Stimulated activated CD8-positive, alpha-beta memory T cell treated with anti-CD3 and anti-CD28 coated beads, Interleukin-12 subunit alpha, Interleukin-12 subunit beta, amount 100 ng/mL, for 4 hours (primary cell): ENCODE results near the gene VAPA.
"Not testable (repeated sequence)": the region's sequence is repeated elsewhere in the genome, so short reads cannot be mapped to it uniquely, and the experiment has no call there.

Source experiments
- DNase-seq: peaks from one replicate; pipeline ENCODE4 v3.0.0-alpha.2; 2020; ENCODE audit warnings: low read depth

The VAPA gene

DNA sequence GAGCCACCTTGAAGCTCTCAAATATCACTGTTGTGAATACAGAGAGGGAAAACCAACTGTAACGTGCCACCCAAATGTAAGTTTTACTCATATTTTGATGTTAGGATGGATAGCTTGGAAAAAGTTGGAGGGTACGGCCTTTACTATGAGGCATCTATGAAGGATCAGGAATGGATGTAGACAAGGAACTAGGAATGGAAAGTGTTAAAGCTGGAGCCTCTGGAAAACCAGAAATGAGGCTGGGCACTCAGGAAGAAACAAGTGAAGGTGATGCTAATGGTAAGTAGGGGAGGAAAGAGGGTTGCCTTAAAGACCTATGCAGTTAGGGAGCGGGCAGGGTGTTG lies 27.8 kb upstream of the VAPA start:
- no peak for DNase-seq

DNA sequence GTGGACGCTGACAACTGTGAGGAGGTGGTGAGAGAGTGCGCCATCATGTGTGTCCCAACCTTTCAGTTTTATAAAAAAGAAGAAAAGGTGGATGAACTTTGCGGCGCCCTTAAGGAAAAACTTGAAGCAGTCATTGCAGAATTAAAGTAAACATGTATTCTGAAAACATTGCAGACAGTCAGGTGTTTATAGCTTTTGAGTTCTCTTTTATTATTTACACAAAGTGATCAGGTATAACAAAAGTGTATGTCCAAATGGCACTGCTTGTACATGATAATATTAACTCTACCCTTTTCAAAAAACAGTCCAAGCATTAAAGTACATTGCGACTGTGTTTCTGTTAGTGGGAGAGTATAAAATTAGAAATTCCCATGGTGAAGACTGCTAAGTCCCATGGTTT lies 25.8 kb upstream of the VAPA start:
- DNase-seq, result no peak

GRCh38 chr18:9890196-9890595 lies 23.6 kb upstream of the VAPA start:
- no peak for DNase-seq

DNA sequence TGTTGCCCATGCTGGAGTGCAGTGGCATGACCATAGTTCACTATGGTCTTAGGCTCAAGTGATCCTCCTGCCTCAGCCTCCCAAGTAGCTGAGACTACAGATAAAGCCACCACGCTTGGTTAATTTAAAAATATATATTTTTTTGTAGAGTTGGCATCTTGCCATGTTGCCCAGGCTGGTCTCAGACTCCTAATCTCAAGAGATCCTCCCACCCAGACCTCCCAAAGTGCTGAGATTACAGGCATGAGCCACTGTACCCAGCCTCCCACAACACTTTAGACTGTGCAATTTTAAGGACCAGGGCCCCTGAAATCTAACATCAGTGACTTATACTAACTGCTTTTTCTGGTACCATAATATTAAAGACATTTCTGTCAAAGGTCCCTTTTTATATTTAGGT lies 22.9 kb upstream of the VAPA start:
- DNase-seq, result no peak

- DNase-seq, result not testable (repeated sequence)
Observed at GRCh38 chr18:9891515-9891914, 22.3 kb upstream of the VAPA start.

GRCh38 chr18:9894454-9895068 lies 19.3 kb upstream of the VAPA start:
- DNase-seq, result no peak

- no peak for DNase-seq
Observed at GRCh38 chr18:9897129-9897528, 16.7 kb upstream of the VAPA start.

- DNase-seq, result not testable (repeated sequence)
Observed at GRCh38 chr18:9897787-9898291, 16.0 kb upstream of the VAPA start.

DNA sequence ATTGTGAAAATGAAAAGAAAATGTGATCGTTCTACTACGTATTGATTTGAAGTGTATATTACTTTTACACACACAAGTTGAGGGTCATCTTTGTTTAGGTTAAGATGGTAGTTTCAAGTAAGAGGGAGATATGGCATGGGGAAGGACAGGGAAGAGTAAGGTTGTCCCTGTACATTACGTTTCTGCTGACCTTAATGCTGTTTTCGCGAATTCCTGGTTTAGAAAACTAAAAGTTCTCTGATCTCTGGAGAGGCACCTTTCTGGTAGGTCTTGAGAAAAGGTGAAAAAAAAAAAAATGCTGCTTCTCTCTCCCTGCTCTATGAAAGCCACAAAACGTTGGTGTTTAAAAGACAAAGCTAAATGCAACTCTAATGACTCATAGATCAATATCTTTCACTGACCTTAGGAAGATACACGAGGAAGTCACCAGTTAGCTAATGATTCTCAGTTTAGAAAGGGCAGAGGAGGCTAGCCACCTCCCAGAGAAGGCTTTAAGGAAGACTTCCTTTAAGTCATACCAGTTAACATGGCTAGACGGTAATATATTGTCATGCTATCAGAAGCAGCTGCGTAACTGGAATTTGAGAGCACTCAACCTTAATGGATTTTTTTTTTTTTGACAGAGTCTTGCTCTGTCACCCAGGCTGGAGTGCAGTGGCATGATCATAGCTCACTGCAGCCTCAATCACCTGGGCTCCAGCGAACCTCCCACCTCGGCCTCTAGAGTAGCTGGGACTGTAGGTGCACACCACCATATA lies 14.8 kb upstream of the VAPA start:
- DNase-seq, result no peak

DNA sequence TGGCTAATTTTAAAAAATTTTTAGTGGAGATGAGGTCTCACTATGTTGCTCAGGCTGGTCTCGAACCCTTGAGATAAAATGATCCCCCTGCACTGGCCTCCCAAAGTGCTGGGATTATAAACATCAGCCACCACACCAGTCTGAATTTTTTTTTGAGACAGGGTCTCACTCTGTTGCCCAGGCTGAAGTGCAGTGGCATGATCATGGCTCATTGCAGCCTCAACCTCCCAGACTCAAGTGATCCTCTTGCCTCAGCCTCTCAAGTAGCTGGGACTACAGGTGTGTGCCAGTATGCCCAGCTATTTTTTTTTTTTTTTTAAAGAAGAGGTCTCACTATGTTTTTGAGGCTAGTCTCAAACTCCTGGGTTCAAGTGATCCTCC lies 14.3 kb upstream of the VAPA start:
- DNase-seq, result not testable (repeated sequence)

DNA sequence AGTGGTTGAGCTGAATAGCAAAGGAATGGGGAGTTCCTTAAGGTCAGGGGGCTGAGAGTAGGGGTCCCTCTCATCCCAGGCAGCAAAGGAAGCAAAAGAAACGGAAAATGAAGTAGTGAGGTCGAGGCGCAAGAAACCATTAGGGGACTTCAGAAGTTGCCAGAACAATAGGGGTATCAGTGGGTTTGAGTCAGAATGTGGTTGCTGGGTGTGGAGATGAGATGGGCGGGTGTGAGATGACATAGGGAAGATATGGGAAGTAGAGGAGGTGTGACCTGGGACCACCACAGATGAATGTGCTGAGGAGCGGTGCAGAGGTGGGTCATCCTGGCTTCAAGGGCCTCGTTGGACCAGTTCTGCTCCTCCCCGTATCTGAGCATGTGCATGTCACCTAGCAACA lies 13.1 kb upstream of the VAPA start:
- no peak for DNase-seq

DNA sequence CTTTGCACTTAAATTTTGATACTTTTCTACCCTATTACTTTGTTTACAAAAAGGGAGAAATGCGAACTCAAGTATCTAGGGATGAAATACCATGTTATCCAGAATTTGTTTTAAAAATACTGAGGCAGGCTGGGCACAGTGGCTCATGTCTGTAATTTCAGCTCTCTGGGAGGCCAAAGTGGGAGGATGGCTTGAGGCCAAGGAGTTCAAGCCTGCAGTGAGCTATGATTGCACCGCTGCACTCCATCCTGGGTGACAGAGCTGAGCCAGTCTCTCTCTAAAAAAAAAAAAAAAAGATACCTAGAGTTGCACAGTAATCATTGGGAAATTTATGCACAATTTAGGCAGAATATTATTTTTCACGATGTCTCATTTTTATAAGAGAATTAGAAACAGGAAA lies 12.4 kb upstream of the VAPA start:
- DNase-seq, result no peak

GRCh38 chr18:9902264-9902663 lies 11.6 kb upstream of the VAPA start:
- DNase-seq, result not testable (repeated sequence)

- no peak for DNase-seq
Observed at GRCh38 chr18:9902832-9903231, 11.0 kb upstream of the VAPA start.

DNA sequence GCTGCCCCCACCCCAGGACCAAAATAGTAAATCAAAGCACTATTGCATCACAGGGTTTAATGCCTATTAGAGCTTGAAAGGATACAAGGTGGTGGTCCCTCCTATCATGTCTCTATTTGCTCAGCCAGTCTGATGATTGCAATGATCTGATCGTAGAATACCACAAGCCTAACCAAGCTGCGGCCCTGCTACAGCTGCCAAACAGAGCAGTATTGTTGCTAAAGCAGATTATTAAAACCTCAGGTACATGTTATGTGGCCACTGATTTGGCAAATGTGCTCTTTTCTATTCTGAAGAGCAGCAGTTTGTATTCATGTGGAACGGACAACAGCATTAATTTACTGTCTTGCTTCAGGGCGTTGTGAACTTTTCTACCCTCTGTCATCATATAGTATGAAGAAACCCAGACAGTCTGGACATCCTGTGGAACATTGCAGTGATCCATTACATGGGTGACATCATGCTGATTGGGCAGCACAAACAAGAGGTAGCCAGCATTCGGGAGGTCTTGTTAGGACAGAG lies 8.4 kb upstream of the VAPA start:
- DNase-seq, result no peak

- DNase-seq, result no peak
Observed at GRCh38 chr18:9906481-9906880, 7.3 kb upstream of the VAPA start.

DNA sequence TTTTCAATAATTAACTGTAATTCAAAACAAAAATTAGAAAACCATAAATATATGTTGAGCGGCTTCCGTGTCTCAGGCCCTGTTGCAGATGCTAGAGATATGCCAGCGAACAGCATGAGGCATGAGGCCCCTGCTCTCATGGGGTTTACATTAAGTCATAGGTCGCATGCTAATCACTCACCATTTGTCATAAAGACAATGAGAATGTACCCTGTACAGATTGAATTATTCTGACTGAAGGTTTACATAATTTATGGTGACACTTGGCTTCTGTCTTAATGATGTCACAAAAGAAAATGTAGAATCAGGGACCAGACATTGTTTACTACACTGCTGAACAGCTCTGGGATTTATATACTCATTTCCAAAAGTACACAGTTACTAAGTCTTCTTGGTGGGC lies 5.9 kb upstream of the VAPA start:
- DNase-seq, result no peak

DNA sequence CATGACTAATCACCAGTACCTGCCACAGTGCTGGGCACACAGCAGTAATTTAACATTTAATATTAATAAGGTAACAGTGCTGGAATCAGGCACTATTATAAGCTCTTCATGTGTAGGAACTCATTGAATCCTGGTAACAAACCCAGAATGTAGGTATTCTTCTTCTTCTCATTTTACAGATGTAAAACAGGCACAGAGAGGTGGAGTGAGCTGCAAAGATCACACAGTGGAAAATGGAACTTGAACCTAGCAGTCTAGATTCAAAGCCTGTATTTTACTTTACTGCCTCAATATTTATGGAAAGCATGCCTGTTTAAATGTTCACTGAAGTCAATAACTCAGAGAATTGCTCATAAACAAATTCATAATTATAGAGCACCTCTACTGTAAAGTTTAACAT lies 3.7 kb upstream of the VAPA start:
- DNase-seq, result no peak

- DNase-seq, result no peak
Observed at GRCh38 chr18:9910661-9911060, 3.2 kb upstream of the VAPA start.

GRCh38 chr18:9911226-9911625 lies 2.6 kb upstream of the VAPA start:
- no peak for DNase-seq

GRCh38 chr18:9912285-9912684 lies 1.5 kb upstream of the VAPA start:
- not testable (repeated sequence) for DNase-seq

DNA sequence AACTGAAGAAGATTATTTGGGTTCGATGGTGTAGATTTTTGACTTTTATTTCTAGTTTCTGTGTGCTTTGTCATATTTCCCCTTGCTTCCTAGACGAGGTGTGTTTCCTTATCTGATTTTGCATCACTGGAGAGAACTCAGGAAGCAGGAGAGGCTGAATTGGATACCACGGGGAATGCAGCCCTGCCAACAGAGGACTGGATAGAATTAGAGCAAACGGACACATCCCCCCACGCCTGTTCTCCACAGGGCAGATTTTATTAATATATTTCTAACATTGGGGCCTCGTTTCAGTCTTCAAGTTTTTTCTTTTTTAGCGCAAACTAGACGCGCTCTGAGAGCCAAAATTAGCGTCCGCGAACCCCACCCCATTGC lies 678 bp upstream of the VAPA start:
- no peak for DNase-seq

GRCh38 chr18:9914334-9914583 lies 443 bp downstream of the VAPA start:
- DNase-seq, result no peak
